Measurements from ENCODE around the gene LIPA. TPM values are rescaled to one million over a fixed set of nuclear protein-coding genes. Genes with fewer than 3 reads are reported as not detected.

Gene LIPA
- total and polyA plus RNA-seq, 2 of the 4 experiments (the other 2 are of a cell fraction): 23.1 to 31.9 TPM

DNA sequence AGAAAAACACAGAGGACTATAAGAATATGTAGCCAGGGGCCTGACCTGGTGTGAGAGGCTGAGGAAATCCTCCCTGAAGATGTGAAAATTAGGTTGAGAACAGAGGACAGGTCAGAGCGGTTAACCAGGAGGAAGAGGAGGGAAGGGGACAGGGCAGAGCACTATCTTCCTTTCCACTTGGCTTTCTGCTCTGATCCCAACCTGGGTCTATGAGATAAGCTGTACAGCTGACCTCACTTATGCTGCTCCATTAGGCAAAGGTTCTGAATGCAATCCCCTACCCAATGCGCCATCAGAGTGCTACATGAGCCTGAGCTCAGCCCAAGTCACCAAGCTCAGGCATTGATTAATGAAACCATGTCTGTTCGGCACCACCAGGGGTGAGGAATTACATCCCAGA is 10.5 kb downstream of the LIPA start:
- H3K9ac ChIP-seq (ENCODE audit: low read depth, low read length): no peak overlapping the region
- H4K5ac ChIP-seq (ENCODE audit: low read depth, low read length): no peak overlapping the region
- H3K4ac ChIP-seq (ENCODE audit: low read depth, low read length): no peak overlapping the region
- no TSS peak for BruUV-seq (replicated peaks)
- dilution Hi-C loops (cut with HindIII; ENCODE audit: low sequenced_read_pairs, unreplicated experiment): no loop called here
- no peak for ATAC-seq (ENCODE audit: low read depth)
- intact Hi-C loops (cut with micrococcal nuclease): no loop called here
- H2BK15ac ChIP-seq (ENCODE audit: low read depth, low read length): no peak overlapping the region
- H2AK9ac ChIP-seq (replicated peaks; ENCODE audit: low read depth, low read length, poor library complexity): no peak overlapping the region
- no peak for TF ChIP-seq SMC3 (IDR thresholded peaks at IDR 0.05; ENCODE audit: low read depth, low read length)
- no peaks in the 10 kb centered on the region for H3K36me3 ChIP-seq (ENCODE audit: control insufficient read depth, insufficient read depth, low read length)
- H3K18ac ChIP-seq (ENCODE audit: low read depth, low read length): no peak overlapping the region
- H3K4me1 ChIP-seq (ENCODE audit: control insufficient read depth, insufficient read depth, low read length): peaks cover 6% of the 10 kb centered on the region; the same call in 1 of the 2 replicates
- no peak overlapping the region for H4K8ac ChIP-seq (ENCODE audit: low read depth in 2 of 2, low read length in 2 of 2)
- H3K27me3 ChIP-seq (ENCODE audit: control insufficient read depth, insufficient read depth, low read length): no peaks in the 10 kb centered on the region
- ChIA-PET CTCF (interaction anchor here (1.1 kb wide), 1 partner anchor 9 kb away, joined by 3 read pairs; no protein-coding TSS in a partner anchor), POLR2A (ENCODE audit: unreplicated experiment) (no interaction called here)
- H3K56ac ChIP-seq (ENCODE audit: extremely low read depth, insufficient read depth, low read length): no peak overlapping the region
- in situ Hi-C loops (cut with MboI; ENCODE audit: low sequenced_read_pairs): no loop called here
- no peak overlapping the region for H3K4me2 ChIP-seq (ENCODE audit: low read depth, low read length)
- H3K79me1 ChIP-seq (ENCODE audit: low read depth in 1 of 2, low read length in 2 of 2): no peaks in the 10 kb centered on the region
- no peak overlapping the region for H2AK5ac ChIP-seq (ENCODE audit: low read depth, low read length)
- H2AFZ ChIP-seq (replicated peaks; ENCODE audit: low read length, poor library complexity): no peak overlapping the region
- no peak overlapping the region for H4K91ac ChIP-seq (ENCODE audit: insufficient read depth, low read depth, low read length)
- H3K27ac ChIP-seq (ENCODE audit: insufficient read depth, low read length): no peak overlapping the region
- WGBS, 2 experiments (ENCODE audit: extremely low coverage in 2 of 2, insufficient read length in 1 of 2): no CpG with 5 or more reads among the region's 3 CpGs
- H3K9me3 ChIP-seq (ENCODE audit: control insufficient read depth, insufficient read depth, low read length): no peaks in the 10 kb centered on the region
- no peak overlapping the region for H2BK20ac ChIP-seq (ENCODE audit: low read depth, low read length)
- DNase-seq: no peak
- H3K23ac ChIP-seq (ENCODE audit: low read depth, low read length): no peak overlapping the region
- H3K4me3 ChIP-seq (ENCODE audit: insufficient read depth, low read depth, low read length): no peak overlapping the region
- H2BK5ac ChIP-seq (ENCODE audit: low read depth, low read length, poor library complexity, severe bottlenecking): no peak overlapping the region
- H3K9me1 ChIP-seq (ENCODE audit: insufficient read depth, low read length): peaks cover 5% of the 10 kb centered on the region
- no peaks in the 10 kb centered on the region for H4K20me1 ChIP-seq (ENCODE audit: insufficient read depth, low read length)
- H2BK120ac ChIP-seq (ENCODE audit: low read depth, low read length): no peak overlapping the region
- no peak overlapping the region for H3K14ac ChIP-seq (replicated peaks; ENCODE audit: low read depth, low read length)

Measured in IMR-90 (cell line).